SK-N-SH (cell line): Measurements from ENCODE around the gene GRM7. TPM values are rescaled to one million over a fixed set of nuclear protein-coding genes. Genes with fewer than 3 reads are reported as not detected.

ENCODE experiments used
- CTCF ChIA-PET: fragments of 300-600, 350-600 bp; formaldehyde crosslinking; extraction: SDS; loops from one replicate; lab custom pipeline; 2021; lab: Yijun Ruan, JAX
- POLR2A ChIA-PET: fragments of 350-600 bp; sonication (Branson Sonifier 250); formaldehyde crosslinking; extraction: SDS; loops from one replicate; lab custom pipeline; 2020; ENCODE audit warnings: antibody characterized with exemption, inconsistent platforms; lab: Yijun Ruan, JAX
- DNase-seq: peaks from one replicate; pipeline ENCODE4 v3.0.0; 2012
- H2AFZ ChIP-seq: fragments of 200-600 bp; sonication (generic); 2 replicates; pipeline ENCODE4 v1.8.1; 2016; ENCODE audit warnings: antibody characterized with exemption, mild to moderate bottlenecking, low read depth
- H3F3A ChIP-seq: fragments of 200-600 bp; sonication (generic); replicated peaks from 2 replicates; pipeline ENCODE3; 2016; ENCODE audit warnings: antibody characterized with exemption, mild to moderate bottlenecking; ENCODE audit not compliant: insufficient read depth
- H3K27ac ChIP-seq, 2 experiments: fragments of 200-500 bp in 1 of 2; fragments of 200-600 bp in 1 of 2; sonication (Bioruptor generic) in 1 of 2; sonication (generic), shearing (Covaris generic) in 1 of 2; 2 replicates each; pipeline versions ENCODE4 v1.5.1 to v1.6.1; 2014 to 2016; ENCODE audit warnings: low read depth in 2 of 2, inconsistent platforms in 1 of 2, low read length in 1 of 2, mild to moderate bottlenecking in 1 of 2, mixed read lengths in 1 of 2
- H3K27me3 ChIP-seq: fragments of 200-600 bp; sonication (generic), shearing (Covaris generic); 2 replicates; pipeline ENCODE4 v1.6.1; 2016; ENCODE audit warnings: mixed run types; ENCODE audit not compliant: insufficient read depth
- H3K36me3 ChIP-seq, 2 experiments: fragments of 200-500 bp in 1 of 2; fragments of 200-600 bp in 1 of 2; sonication (Bioruptor generic) in 1 of 2; sonication (generic) in 1 of 2; replicated peaks in 1 of 2; 2 replicates each; pipeline versions ENCODE3 to v1.5.1; 2014 to 2016; ENCODE audit warnings: low read length in 1 of 2, mild to moderate bottlenecking in 1 of 2; ENCODE audit not compliant: insufficient read depth in 2 of 2, control insufficient read depth in 1 of 2
- H3K4me1 ChIP-seq, 2 experiments: fragments of 200-500 bp in 1 of 2; fragments of 200-600 bp in 1 of 2; sonication (Bioruptor generic) in 1 of 2; sonication (generic), shearing (Covaris generic) in 1 of 2; 2 replicates each; pipeline versions ENCODE4 v1.5.1 to v1.6.1; 2014 to 2016; ENCODE audit warnings: low read depth in 1 of 2, low read length in 1 of 2, mixed run types in 1 of 2; ENCODE audit not compliant: insufficient read depth in 2 of 2, control insufficient read depth in 1 of 2
- H3K4me2 ChIP-seq: fragments of 200-600 bp; sonication (generic), shearing (Covaris generic); 2 replicates; pipeline ENCODE4 v1.6.1; 2017; ENCODE audit warnings: mixed run types
- H3K4me3 ChIP-seq, 2 experiments: fragments of 200-500 bp in 1 of 2; fragments of 200-600 bp in 1 of 2; sonication (Bioruptor generic) in 1 of 2; sonication (generic), shearing (Covaris generic) in 1 of 2; 2 replicates each; pipeline versions ENCODE4 v1.5.1 to v1.8.1; 2014 to 2016; ENCODE audit warnings: low read depth in 2 of 2, inconsistent platforms in 1 of 2, low read length in 1 of 2, mild to moderate bottlenecking in 1 of 2, mixed read lengths in 1 of 2, moderate library complexity in 1 of 2
- H3K79me2 ChIP-seq: fragments of 200-600 bp; sonication (generic); 2 replicates; pipeline ENCODE4 v1.8.1; 2017; ENCODE audit warnings: mild to moderate bottlenecking; ENCODE audit not compliant: insufficient read depth
- H3K9ac ChIP-seq: fragments of 200-600 bp; sonication (generic); 2 replicates; pipeline ENCODE4 v1.6.1; 2017; ENCODE audit warnings: mixed run types
- H3K9me2 ChIP-seq: fragments of 200-600 bp; sonication (generic); 2 replicates; pipeline ENCODE4 v1.6.1; 2017; ENCODE audit warnings: mixed run types
- H3K9me3 ChIP-seq: fragments of 200-600 bp; sonication (generic); 2 replicates; pipeline ENCODE4 v1.6.1; 2017; ENCODE audit warnings: mixed run types, mild to moderate bottlenecking, moderate library complexity
- H4K20me1 ChIP-seq: fragments of 200-600 bp; sonication (generic); 2 replicates; pipeline ENCODE4 v1.6.1; 2017; ENCODE audit warnings: mild to moderate bottlenecking, mixed run types; ENCODE audit not compliant: insufficient read depth
- EZH2phosphoT487 ChIP-seq: fragments of 200-600 bp; sonication (generic); IDR thresholded peaks from 2 replicates; pipeline ENCODE4 v1.6.1; 2017; ENCODE audit warnings: low read depth, mixed run types, mild to moderate bottlenecking, antibody characterized with exemption, moderate library complexity, borderline replicate concordance
- FOSL2 ChIP-seq: IDR thresholded peaks from 2 replicates; pipeline ENCODE4 v1.4.0; 2012; ENCODE audit warnings: low read depth, mild to moderate bottlenecking, moderate library complexity, borderline replicate concordance
- FOXJ3 ChIP-seq: sonication (generic); formaldehyde crosslinking; IDR thresholded peaks from 2 replicates; pipeline ENCODE4 v1.5.1; 2020; ENCODE audit warnings: mild to moderate bottlenecking, missing genetic modification reagents
- FOXM1 ChIP-seq: IDR thresholded peaks from 2 replicates; pipeline ENCODE4 v1.4.0; 2012; ENCODE audit warnings: low read depth, mild to moderate bottlenecking
- GATA2 ChIP-seq: sonication (generic); formaldehyde crosslinking; IDR thresholded peaks from 2 replicates; pipeline ENCODE4 v1.5.0; 2020; ENCODE audit warnings: mild to moderate bottlenecking, missing genetic modification reagents
- JUND ChIP-seq: IDR thresholded peaks from 2 replicates; pipeline ENCODE4 v1.4.0; 2012
- MEF2A ChIP-seq: IDR thresholded peaks from 2 replicates; pipeline ENCODE4 v1.4.0; 2012; ENCODE audit warnings: low read depth, borderline replicate concordance
- MXI1 ChIP-seq: IDR thresholded peaks from 2 replicates; pipeline ENCODE4 v1.6.1; 2012; ENCODE audit warnings: mild to moderate bottlenecking, low read depth, low read length, improper control_type of control experiment
- POLR2AphosphoS5 ChIP-seq: IDR thresholded peaks from 2 replicates; pipeline ENCODE4 v1.6.1; 2012; ENCODE audit warnings: low read depth, low read length
- RAD21 ChIP-seq: IDR thresholded peaks from 2 replicates; pipeline ENCODE4 v1.6.1; 2012; ENCODE audit warnings: mild to moderate bottlenecking, low read length
- RCOR1 ChIP-seq: fragments of 150-350 bp; IDR thresholded peaks from 2 replicates; pipeline ENCODE4 v1.6.1; 2017; ENCODE audit warnings: antibody characterized with exemption, low read length
- RFX5 ChIP-seq: IDR thresholded peaks from 2 replicates; pipeline ENCODE4 v1.6.1; 2012; ENCODE audit warnings: mild to moderate bottlenecking, improper control_type of control experiment, low read length
- RXRA ChIP-seq: IDR thresholded peaks from 2 replicates; pipeline ENCODE4 v1.4.0; 2012; ENCODE audit warnings: low read depth, mild to moderate bottlenecking, borderline replicate concordance
- SIN3A ChIP-seq: IDR thresholded peaks from 2 replicates; pipeline ENCODE4 v1.6.1; 2012; ENCODE audit warnings: low read depth, mild to moderate bottlenecking, low read length, moderate library complexity, borderline replicate concordance
- TAF1 ChIP-seq: IDR thresholded peaks from 2 replicates; pipeline ENCODE4 v1.6.1; 2012; ENCODE audit warnings: low read depth, mild to moderate bottlenecking, low read length, moderate library complexity, borderline replicate concordance
- YY1 ChIP-seq: IDR thresholded peaks from 2 replicates; pipeline ENCODE4 v1.4.0; 2012; ENCODE audit warnings: low read depth, mild to moderate bottlenecking
- WGBS: methylation state at CpG from one replicate; pipeline ENCODE4 v1.1.6; 2017; ENCODE audit warnings: low lambda C conversion rate; 5-methylcytosine and 5-hydroxymethylcytosine counted together
- polyA plus RNA-seq, 3 experiments: library from polyadenylated mRNA; depleted of rRNA; stranded (reverse); fragments of >200 nt; gene quantifications; 2 replicates each; pipeline ENCODE4 v1.2.3, GENCODE V29; 2012
- TF ChIP-seq, protein P1 (sequence below): IDR thresholded peaks from 2 replicates; pipeline ENCODE4; 2012
- TF ChIP-seq, protein P2 (sequence below): fragments of 150-350 bp; IDR thresholded peaks from 2 replicates; pipeline ENCODE4 v1.6.1; 2016; ENCODE audit warnings: mild to moderate bottlenecking, low read depth, low read length
- TF ChIP-seq, protein P3 (sequence below): fragments of 200-600 bp; sonication (generic); IDR thresholded peaks from 2 replicates; pipeline ENCODE4 v1.6.1; 2017; ENCODE audit warnings: antibody characterized with exemption, mild to moderate bottlenecking, moderate library complexity
- TF ChIP-seq, protein P4 (sequence below): IDR thresholded peaks from 2 replicates; pipeline ENCODE4 v1.4.0; 2012; ENCODE audit warnings: low read depth, borderline replicate concordance

Gene GRM7
- polyA plus RNA-seq, 1 of the 3 experiments (the other 2 are of a cell fraction), result 0.03 TPM

DNA sequence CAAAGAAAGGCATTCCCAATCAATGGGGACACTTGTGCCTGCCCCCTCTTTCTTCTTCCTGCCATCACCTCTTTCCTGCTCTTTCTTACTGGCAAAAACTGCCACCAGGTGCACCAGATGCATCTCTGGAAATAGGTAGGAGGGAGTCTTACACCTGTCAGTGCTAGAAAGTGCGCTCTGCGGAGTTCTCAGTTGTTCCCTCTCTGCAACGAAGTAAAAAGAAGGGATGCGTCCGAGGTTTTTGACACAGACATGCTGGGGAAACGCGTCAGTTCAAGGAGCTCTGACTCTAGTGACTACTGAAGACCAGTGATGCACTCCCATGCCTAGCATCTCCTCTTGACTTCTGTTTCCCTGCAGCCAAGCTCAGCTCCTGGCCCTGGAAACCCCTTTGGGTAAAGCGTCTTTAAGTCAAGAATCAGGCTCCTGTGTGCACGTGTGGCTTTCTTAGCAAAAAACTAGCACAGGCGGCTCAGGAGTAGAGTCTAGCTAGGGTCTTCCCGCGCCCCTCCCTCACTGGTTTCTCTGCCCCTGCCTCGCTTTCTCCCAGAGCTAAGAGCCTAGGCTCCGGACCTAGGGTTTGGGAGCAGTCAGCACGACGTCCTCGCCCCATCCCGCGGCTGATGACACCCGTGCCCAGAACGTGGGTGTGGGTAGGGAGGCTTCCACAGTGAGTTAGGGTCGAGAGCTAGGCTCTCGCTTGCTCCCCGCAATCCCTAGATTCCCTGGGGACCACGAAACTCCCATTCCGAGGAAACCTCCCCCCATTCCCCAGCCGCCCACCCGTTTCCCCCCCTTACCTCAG, 564 bp upstream of the GRM7 start:
- Histone ChIP-seq H2AFZ (no peak overlapping the region), H3K36me3 (no peaks in the 10 kb centered on the region), H3K4me1 (peaks cover 0 to 21% of the 10 kb centered on the region in 2 experiments; a peak in 2 of 4 replicates), H3K9me2 (no peaks in the 10 kb centered on the region), H4K20me1 (no peaks in the 10 kb centered on the region), H3F3A (no peaks in the 10 kb centered on the region), H3K27ac (peak overlapping the region in 1 of 2 experiments; percentile 39; a peak in 2 of 4 replicates), H3K4me3 (peak overlapping the region in 1 of 2 experiments; percentile 55; a peak in 2 of 4 replicates), H3K27me3 (no peaks in the 10 kb centered on the region), H3K4me2 (no peak overlapping the region), H3K79me2 (no peaks in the 10 kb centered on the region), H3K9me3 (no peaks in the 10 kb centered on the region), H3K9ac (no peak overlapping the region)
- DNase-seq, result peak; percentile 24
- POLR2A ChIA-PET, result no interaction called here
- CTCF ChIA-PET, result interaction anchor here (1.5 kb wide), 1 partner anchor 16 kb away, joined by 4 read pairs; no protein-coding TSS in a partner anchor
- TF ChIP-seq EZH2phosphoT487 (no peak), JUND (no peak), FOXM1 (no peak), MXI1 (no peak), MEF2A (no peak), FOXJ3 (CRISPR knock-in tag) (no peak)
- TF ChIP-seq, protein P1, sequence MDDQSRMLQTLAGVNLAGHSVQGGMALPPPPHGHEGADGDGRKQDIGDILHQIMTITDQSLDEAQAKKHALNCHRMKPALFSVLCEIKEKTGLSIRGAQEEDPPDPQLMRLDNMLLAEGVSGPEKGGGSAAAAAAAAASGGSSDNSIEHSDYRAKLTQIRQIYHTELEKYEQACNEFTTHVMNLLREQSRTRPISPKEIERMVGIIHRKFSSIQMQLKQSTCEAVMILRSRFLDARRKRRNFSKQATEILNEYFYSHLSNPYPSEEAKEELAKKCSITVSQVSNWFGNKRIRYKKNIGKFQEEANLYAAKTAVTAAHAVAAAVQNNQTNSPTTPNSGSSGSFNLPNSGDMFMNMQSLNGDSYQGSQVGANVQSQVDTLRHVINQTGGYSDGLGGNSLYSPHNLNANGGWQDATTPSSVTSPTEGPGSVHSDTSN, result no peak
- TF ChIP-seq, protein P2, sequence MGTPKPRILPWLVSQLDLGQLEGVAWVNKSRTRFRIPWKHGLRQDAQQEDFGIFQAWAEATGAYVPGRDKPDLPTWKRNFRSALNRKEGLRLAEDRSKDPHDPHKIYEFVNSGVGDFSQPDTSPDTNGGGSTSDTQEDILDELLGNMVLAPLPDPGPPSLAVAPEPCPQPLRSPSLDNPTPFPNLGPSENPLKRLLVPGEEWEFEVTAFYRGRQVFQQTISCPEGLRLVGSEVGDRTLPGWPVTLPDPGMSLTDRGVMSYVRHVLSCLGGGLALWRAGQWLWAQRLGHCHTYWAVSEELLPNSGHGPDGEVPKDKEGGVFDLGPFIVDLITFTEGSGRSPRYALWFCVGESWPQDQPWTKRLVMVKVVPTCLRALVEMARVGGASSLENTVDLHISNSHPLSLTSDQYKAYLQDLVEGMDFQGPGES, result no peak
- 20% methylated on average over 19 of the region's 28 CpGs for WGBS

DNA sequence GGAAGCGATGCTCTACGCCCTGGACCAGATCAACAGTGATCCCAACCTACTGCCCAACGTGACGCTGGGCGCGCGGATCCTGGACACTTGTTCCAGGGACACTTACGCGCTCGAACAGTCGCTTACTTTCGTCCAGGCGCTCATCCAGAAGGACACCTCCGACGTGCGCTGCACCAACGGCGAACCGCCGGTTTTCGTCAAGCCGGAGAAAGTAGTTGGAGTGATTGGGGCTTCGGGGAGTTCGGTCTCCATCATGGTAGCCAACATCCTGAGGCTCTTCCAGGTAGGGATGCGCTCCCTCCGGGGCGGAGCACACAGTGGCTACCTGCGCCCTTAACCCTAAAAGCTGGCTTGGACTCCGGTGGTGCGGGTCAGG, 698 bp downstream of the GRM7 start:
- no peaks in the 10 kb centered on the region for H3F3A ChIP-seq
- WGBS, result 20% methylated on average over 2 of the region's 30 CpGs
- H3K36me3 ChIP-seq, result no peaks in the 10 kb centered on the region
- POLR2A ChIA-PET, result no interaction called here
- H3K4me3 ChIP-seq, result peak overlapping the region in 1 of 2 experiments; percentile 55; a peak in 2 of 4 replicates
- H3K27ac ChIP-seq, result peak overlapping the region in 1 of 2 experiments; percentile 51; a peak in 1 of 4 replicates
- no peaks in the 10 kb centered on the region for H3K9me3 ChIP-seq
- H2AFZ ChIP-seq, result no peak overlapping the region
- H3K4me1 ChIP-seq, result peaks cover 0 to 25% of the 10 kb centered on the region in 2 experiments; a peak in 2 of 4 replicates
- DNase-seq, result no peak
- no peaks in the 10 kb centered on the region for H4K20me1 ChIP-seq
- no peak overlapping the region for H3K4me2 ChIP-seq
- H3K27me3 ChIP-seq, result no peaks in the 10 kb centered on the region
- H3K79me2 ChIP-seq, result no peaks in the 10 kb centered on the region
- CTCF ChIA-PET, result no interaction called here
- H3K9ac ChIP-seq, result no peak overlapping the region
- H3K9me2 ChIP-seq, result no peaks in the 10 kb centered on the region
- no peak for TF ChIP-seq RAD21
- TF ChIP-seq RCOR1, result no peak
- TF ChIP-seq GATA2 (CRISPR knock-in tag), result no peak
- TF ChIP-seq YY1, result no peak
- TF ChIP-seq SIN3A, result no peak
- no peak for TF ChIP-seq POLR2AphosphoS5
- TF ChIP-seq, protein P3, sequence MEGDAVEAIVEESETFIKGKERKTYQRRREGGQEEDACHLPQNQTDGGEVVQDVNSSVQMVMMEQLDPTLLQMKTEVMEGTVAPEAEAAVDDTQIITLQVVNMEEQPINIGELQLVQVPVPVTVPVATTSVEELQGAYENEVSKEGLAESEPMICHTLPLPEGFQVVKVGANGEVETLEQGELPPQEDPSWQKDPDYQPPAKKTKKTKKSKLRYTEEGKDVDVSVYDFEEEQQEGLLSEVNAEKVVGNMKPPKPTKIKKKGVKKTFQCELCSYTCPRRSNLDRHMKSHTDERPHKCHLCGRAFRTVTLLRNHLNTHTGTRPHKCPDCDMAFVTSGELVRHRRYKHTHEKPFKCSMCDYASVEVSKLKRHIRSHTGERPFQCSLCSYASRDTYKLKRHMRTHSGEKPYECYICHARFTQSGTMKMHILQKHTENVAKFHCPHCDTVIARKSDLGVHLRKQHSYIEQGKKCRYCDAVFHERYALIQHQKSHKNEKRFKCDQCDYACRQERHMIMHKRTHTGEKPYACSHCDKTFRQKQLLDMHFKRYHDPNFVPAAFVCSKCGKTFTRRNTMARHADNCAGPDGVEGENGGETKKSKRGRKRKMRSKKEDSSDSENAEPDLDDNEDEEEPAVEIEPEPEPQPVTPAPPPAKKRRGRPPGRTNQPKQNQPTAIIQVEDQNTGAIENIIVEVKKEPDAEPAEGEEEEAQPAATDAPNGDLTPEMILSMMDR, result no peak
- TF ChIP-seq, protein P4, sequence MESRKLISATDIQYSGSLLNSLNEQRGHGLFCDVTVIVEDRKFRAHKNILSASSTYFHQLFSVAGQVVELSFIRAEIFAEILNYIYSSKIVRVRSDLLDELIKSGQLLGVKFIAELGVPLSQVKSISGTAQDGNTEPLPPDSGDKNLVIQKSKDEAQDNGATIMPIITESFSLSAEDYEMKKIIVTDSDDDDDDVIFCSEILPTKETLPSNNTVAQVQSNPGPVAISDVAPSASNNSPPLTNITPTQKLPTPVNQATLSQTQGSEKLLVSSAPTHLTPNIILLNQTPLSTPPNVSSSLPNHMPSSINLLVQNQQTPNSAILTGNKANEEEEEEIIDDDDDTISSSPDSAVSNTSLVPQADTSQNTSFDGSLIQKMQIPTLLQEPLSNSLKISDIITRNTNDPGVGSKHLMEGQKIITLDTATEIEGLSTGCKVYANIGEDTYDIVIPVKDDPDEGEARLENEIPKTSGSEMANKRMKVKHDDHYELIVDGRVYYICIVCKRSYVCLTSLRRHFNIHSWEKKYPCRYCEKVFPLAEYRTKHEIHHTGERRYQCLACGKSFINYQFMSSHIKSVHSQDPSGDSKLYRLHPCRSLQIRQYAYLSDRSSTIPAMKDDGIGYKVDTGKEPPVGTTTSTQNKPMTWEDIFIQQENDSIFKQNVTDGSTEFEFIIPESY, result no peak
- no peak for TF ChIP-seq FOSL2
- TF ChIP-seq, protein P2, result no peak
- no peak for TF ChIP-seq MXI1
- TF ChIP-seq RXRA, result no peak
- TF ChIP-seq RFX5, result no peak
- no peak for TF ChIP-seq TAF1
